GM08714 (cell line): ENCODE data around the gene NCKAP1.

Experiments used
- H3K4me3 ChIP-seq: fragments of 200-500 bp; sonication (Bioruptor generic); 2 replicates; pipeline ENCODE4 v1.5.1; 2014; ENCODE audit warnings: mild to moderate bottlenecking, low read length, inconsistent platforms
- ZNF274 ChIP-seq: IDR thresholded peaks from 2 replicates; pipeline ENCODE4 v1.6.1; 2012; ENCODE audit warnings: mild to moderate bottlenecking, low read depth, low read length

The NCKAP1 gene

DNA sequence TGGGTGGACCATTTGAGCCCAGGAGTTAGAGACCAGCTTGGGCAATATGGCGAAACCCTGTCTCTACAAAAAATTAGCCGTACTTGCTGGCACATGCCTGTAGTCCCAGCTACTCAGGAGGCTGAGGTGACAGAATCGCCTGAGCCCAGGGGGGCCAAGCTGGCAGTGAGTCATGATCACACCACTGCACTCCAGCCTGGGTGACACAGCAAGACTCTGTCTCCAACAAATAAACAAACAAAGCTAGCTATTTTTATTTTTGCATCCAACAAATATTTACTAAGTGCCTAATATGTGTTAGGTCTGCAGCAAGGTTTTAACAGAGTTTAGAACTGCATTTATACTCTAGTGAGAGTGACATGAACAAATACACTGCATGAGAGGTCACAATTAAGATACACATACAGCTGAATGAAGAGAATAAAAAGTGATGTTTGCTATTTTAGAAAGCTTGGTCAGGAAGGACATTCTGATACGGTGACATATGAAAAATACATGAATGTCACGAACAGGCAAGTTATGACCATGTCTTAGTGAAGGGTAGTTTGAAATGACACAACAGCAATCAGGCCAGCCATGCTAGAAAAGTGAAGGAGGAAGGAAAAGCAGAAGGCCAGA lies 88.6 kb downstream of the NCKAP1 start:
- TF ChIP-seq ZNF274 = no peak
- H3K4me3 ChIP-seq = no peak overlapping the region

DNA sequence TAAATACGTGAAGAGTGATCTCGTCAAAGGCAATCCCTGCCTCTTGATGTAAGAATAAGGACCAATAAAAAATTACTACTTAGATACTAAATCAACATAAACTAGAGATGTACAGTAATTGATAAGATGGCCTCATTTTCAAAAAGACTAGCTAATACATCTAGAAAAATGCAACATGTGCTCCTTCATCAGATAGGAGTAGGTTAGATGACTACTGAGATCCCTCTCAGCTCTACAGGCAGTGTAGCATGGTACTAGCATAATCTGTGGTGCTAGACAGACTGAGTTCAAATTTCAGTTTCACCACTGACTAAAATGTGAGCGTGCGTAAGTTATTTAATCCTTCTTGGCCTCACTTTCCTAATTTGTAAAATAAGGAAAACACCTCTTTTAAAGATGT lies 89.2 kb downstream of the NCKAP1 start:
- TF ChIP-seq ZNF274 = no peak
- H3K4me3 ChIP-seq = no peak overlapping the region

DNA sequence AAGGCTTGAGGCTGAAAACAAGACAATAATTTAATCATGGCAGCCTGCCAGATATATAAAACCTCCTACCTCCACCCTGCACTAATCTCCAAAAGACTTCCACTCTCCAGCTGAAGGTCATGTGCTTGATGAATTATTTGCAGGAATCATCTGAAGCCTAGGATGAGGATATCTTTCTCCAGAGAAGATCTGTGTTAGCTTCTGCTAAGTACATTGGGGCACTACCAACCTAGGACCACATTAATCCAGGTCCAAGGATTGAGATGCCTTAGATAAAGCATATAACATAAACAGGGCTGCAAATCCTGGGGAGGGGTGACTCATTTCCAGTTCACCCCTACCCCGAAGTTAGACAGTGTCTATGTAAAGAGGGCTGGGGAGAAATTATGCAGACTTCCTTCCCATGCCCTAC lies 91.3 kb downstream of the NCKAP1 start:
- H3K4me3 ChIP-seq = no peak overlapping the region
- TF ChIP-seq ZNF274 = no peak

DNA sequence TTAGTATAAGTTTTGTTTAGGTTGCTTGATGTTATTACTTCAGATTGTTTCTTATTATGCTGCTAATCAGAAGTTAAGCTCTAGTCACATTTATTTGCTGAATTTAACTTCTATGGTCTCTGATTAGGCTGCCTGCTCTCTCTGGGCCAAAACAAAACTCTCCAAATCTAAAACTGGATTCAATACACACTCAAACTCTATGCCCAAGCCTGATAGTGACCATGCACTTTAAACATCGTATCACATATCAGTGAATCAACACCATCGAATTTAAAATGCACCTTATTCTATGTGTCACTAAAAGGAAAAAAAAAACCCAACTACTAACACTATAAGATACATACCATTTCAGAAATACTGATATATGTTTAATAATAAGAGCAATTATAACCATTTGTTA lies 94.9 kb downstream of the NCKAP1 start:
- TF ChIP-seq ZNF274 = no peak
- H3K4me3 ChIP-seq = no peak overlapping the region

DNA sequence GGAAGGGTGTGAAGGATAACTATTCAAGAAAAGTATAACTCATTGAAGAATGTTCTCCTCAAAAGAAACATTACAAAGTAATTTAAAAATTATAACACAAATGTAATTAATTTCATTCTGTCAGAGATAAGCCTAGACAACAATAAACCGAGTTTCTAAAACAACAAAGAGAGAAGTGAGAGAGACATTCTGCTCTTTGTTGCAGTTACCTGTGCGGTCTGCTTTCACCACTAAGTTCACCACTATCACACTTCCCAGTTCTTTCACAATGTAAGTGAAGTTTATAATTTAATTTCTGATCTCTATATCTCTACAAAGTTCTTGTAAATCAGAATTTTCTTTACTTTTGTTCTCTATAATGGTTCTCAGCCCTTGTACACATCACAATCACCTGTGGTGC lies 95.5 kb downstream of the NCKAP1 start:
- no peak overlapping the region for H3K4me3 ChIP-seq
- TF ChIP-seq ZNF274 = no peak

DNA sequence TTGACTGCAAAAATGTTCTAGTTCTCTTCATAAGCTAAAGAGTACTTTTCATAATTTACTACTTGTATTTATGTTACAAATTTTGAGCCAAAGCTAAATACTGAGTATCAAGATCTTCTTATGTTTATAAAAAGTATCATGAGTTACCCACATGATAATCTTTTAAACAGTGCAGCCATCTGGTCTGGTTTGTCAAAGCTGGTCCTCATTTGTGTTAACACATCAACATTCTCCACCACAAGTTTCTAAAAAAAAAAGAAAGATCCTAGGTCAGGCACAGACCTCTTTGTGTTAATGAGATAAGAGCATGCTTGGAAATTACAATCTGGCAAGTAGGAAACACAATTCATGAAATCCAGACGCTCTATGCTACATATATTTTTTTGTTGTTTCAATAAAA lies 96.3 kb downstream of the NCKAP1 start:
- H3K4me3 ChIP-seq = no peak overlapping the region
- no peak for TF ChIP-seq ZNF274

DNA sequence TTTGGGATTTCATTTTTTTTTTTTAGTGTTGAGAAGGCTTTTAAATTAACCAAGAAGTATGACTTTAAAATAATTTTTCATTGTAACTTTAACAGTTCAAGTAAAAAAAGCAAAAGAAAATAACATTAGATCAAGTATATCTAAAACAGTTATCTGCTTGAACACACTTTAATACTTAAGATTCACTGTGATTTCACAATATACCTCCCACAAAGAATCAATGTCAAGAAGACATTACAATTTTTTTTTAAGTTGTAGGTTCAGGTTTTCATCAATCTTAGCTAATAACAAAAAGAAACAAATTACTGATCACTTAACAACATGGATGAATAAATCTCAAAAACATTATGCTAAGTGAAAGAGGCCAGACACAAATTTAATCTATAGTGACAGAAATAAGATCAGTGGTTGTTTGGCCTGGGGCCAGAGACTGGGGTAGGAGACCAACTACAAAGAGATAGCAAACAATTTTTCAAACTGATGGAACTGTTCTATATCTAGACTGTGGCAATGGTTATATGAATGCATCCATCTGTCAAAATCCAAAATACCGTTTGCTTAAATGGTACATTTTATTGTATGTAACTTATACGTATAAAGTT lies 97.0 kb downstream of the NCKAP1 start:
- H3K4me3 ChIP-seq = no peak overlapping the region
- no peak for TF ChIP-seq ZNF274

DNA sequence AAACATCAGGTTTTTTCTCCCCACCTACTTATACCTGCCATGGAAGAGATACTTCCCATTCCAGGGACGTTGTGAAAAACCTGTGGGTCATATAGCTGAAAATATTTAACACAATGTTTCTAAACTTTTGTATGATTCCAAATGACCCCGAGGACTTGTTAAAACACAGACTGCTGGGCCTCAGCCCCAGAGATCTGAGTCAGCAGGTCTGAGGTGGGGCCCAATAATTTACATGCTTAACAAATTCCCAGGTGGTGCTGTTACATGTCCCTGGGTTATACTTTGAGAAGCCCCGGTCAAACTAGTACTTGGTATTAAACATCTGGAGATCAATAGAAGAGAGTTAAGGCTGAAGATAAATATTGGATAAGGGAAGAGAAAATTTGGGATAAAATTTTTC lies 100.4 kb downstream of the NCKAP1 start:
- TF ChIP-seq ZNF274 = no peak

DNA sequence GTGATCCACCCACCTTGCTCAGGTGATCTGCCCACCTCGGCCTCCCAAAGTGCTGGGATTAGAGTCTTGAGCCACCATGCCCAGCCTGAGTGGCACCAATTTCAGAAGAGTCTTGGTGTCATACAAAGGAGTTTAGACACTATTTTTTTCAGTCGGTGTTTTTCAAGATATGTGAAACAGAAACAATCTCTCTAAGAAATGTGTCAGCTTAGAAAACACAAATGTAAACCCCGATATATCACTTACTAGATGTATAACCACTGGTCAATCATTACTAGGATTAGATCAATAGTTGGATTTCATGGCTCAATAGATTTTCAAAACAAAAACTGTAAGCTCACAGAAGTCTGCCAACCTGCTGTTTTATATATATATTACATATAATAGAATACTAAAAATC lies 104.6 kb downstream of the NCKAP1 start:
- no peak overlapping the region for H3K4me3 ChIP-seq
- no peak for TF ChIP-seq ZNF274

More for the DNA sequence above, 100.4 kb downstream of the NCKAP1 start:
- no peak overlapping the region for H3K4me3 ChIP-seq

DNA sequence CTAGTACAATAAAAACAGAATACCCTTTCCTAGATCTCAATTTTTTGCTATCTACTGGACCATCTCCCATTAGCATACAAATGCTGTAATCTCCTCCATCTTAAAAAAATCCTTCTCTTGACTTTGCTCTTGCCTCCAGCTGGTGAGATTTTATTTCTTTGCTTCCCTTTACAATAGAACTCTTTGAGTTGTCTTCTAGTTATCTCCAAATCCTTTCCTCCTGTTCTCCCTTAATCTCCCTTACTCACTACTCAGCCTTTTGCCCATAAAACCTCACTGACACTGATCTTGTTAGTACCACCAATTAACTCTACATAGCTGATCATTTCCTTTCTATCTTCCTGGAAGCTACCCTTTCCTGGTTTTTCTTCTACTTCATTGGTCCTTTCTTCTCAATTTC lies 108.3 kb downstream of the NCKAP1 start:
- TF ChIP-seq ZNF274 = no peak

DNA sequence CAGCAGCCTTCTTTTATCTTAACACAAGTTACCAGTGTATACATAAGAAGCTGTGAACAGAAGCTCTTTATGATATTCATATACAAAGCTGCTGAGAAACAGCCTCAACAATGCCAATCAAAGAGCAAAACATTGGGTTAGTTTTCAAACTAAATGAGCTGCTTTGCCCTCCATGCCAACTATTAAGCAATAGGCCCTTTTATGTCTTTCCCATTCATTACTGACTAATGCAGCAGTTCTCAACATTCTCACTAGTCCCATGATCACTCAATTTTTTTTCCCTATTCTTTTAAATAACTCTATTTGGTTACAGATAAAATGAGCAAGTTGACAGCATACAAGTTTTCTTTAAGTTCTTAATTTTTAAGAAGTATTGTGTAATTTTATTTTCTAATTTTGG lies 114.0 kb downstream of the NCKAP1 start:
- TF ChIP-seq ZNF274 = no peak
- H3K4me3 ChIP-seq = no peak overlapping the region

More for the DNA sequence above, 108.3 kb downstream of the NCKAP1 start:
- H3K4me3 ChIP-seq = no peak overlapping the region

DNA sequence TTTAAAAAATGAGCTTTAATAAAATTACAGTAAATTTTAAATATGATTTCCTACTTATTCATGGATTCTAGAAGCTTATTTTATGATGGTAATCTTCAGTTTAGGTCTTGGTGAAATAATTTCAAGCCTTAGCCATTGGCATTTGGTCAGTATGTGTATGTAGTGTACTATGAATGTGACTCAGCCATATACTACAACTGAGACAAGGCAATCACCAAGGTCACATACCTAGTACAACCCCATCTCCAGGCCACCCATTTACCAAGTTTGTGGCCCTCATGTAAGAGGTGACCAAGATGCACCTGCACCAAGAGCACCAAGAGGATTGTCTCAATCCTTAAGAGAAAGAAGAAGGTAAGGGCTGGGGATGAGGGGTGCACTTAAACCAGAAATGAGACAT lies 117.0 kb downstream of the NCKAP1 start:
- TF ChIP-seq ZNF274 = no peak
- no peak overlapping the region for H3K4me3 ChIP-seq

DNA sequence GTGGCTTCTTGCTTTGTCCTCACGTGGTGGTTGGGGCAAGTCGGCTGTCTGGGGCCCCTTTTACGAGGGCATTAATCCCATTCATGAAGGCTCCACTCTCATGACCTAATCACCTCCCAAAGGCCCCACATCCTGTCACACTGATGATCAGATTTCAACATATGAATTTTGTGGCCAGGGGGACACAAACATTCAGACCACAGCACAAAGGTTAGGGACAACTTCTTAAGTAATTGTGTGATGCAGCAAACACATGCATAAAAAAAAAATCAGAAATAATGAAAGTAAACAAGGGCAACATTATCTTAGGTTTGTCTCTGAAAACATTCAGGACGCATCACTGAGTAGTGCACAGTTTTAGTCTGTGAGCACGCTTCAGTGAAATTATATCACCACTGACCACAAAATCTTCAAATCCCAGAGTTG lies 117.6 kb downstream of the NCKAP1 start:
- H3K4me3 ChIP-seq = no peak overlapping the region
- no peak for TF ChIP-seq ZNF274

DNA sequence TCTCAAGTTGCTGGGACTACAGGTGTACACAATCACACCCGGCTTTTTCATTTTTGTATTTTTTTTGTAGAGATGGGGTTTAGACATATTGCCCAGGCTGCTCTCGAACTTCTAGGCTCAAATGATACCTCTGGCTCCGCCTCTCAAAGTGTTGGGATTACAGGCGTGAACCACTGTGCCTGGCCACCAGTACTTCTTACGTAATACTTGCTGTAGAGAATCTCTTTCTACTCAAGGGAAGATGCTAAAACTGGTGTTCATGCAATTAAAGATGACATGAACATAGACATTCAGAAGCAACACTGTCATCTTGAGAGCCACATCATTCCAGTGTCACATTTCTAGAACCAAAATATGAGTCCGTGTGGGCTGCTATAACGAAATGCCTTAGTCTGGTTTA lies 118.2 kb downstream of the NCKAP1 start:
- no peak overlapping the region for H3K4me3 ChIP-seq
- TF ChIP-seq ZNF274 = no peak

DNA sequence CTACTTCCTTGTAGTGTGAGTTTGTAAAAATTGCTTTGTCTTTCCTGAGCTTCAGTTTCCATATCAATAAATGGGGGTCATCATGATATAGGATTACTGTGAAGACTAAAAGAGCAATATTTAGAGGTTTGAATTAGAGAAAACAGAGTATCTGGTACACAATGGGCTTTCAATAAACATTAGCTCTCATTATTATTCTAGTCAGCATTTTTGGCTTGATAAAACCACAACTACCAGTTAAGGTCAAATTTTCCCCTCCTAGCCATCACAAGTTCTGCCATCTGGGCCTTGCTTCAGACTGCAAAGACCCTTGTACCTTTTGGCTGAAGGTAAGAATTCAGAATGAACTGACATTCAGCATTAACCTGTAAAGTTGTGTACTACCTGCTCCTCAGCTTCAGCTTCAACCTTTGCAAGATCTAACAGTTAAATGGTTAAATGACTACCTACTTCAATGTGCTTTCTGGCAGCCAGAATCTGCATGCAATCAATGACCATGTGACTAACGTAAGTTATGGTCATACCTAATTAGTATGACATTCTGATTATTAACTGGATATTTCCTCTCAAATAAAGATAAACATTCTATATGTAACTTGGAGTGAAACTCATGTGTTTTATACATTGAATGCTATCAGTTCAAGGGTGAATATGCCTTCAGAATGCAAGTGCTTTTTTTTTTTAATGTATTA lies 119.2 kb downstream of the NCKAP1 start:
- no peak overlapping the region for H3K4me3 ChIP-seq
- TF ChIP-seq ZNF274 = no peak
